BE2C (cell line): ENCODE data around the gene PALM.

Experiments
- DNase-seq: peaks from one replicate; pipeline ENCODE4 v3.0.0-alpha.2; 2020
- H3K27me3 ChIP-seq: fragments of 250-450 bp; sonication (Bioruptor Pico); 2 replicates; pipeline ENCODE4 v1.5.1; 2020; ENCODE audit warnings: mild to moderate bottlenecking
- H3K36me3 ChIP-seq: fragments of 250-450 bp; sonication (Bioruptor Pico); 2 replicates; pipeline ENCODE4 v1.5.1; 2020; ENCODE audit warnings: mild to moderate bottlenecking
- H3K4me1 ChIP-seq: fragments of 250-450 bp; sonication (Bioruptor Pico); 2 replicates; pipeline ENCODE4 v1.5.1; 2020
- H3K4me3 ChIP-seq: 2 replicates; pipeline ENCODE4 v1.5.1; 2011; ENCODE audit warnings: low read depth, low read length
- H3K9me3 ChIP-seq: fragments of 250-450 bp; sonication (Bioruptor Pico); 2 replicates; pipeline ENCODE4 v1.5.1; 2020
- CTCF ChIP-seq: IDR thresholded peaks from 2 replicates; pipeline ENCODE4 v1.5.1; 2012; ENCODE audit warnings: mild to moderate bottlenecking, low read depth, low read length

The PALM gene

GRCh38 chr19:729965-730668 lies 21.4 kb downstream of the PALM start:
- Histone ChIP-seq H3K36me3 (no peaks in the 10 kb centered on the region), H3K4me3 (no peak overlapping the region), H3K4me1 (peaks cover 4% of the 10 kb centered on the region), H3K27me3 (no peaks in the 10 kb centered on the region), H3K9me3 (no peaks in the 10 kb centered on the region)
- no peak for TF ChIP-seq CTCF
- no peak for DNase-seq

GRCh38 chr19:731000-731399 lies 22.3 kb downstream of the PALM start:
- no peak overlapping the region for H3K4me3 ChIP-seq
- H3K4me1 ChIP-seq: peaks cover 4% of the 10 kb centered on the region
- H3K36me3 ChIP-seq: no peaks in the 10 kb centered on the region
- no peak for TF ChIP-seq CTCF
- no peak for DNase-seq
- no peaks in the 10 kb centered on the region for H3K9me3 ChIP-seq
- no peaks in the 10 kb centered on the region for H3K27me3 ChIP-seq

- Histone ChIP-seq H3K4me3 (no peak overlapping the region), H3K36me3 (no peaks in the 10 kb centered on the region), H3K27me3 (no peaks in the 10 kb centered on the region), H3K4me1 (peaks cover 3% of the 10 kb centered on the region), H3K9me3 (no peaks in the 10 kb centered on the region)
- TF ChIP-seq CTCF: no peak
- no peak for DNase-seq
Measured at GRCh38 chr19:732148-733069, 23.7 kb downstream of the PALM start.

- H3K36me3 ChIP-seq: no peaks in the 10 kb centered on the region
- H3K9me3 ChIP-seq: no peaks in the 10 kb centered on the region
- no peaks in the 10 kb centered on the region for H3K4me1 ChIP-seq
- no peak for DNase-seq
- no peaks in the 10 kb centered on the region for H3K27me3 ChIP-seq
- TF ChIP-seq CTCF: no peak
- H3K4me3 ChIP-seq: no peak overlapping the region
Measured at GRCh38 chr19:734716-735115, 26.0 kb downstream of the PALM start.

GRCh38 chr19:736125-736524 lies 27.4 kb downstream of the PALM start:
- no peak for DNase-seq
- Histone ChIP-seq H3K9me3 (no peaks in the 10 kb centered on the region), H3K27me3 (no peaks in the 10 kb centered on the region), H3K36me3 (no peaks in the 10 kb centered on the region), H3K4me3 (no peak overlapping the region), H3K4me1 (no peaks in the 10 kb centered on the region)
- TF ChIP-seq CTCF: no peak

GRCh38 chr19:737591-738093 lies 28.9 kb downstream of the PALM start:
- no peaks in the 10 kb centered on the region for H3K36me3 ChIP-seq
- no peaks in the 10 kb centered on the region for H3K9me3 ChIP-seq
- H3K4me1 ChIP-seq: no peaks in the 10 kb centered on the region
- H3K4me3 ChIP-seq: no peak overlapping the region
- peak; percentile 68 for DNase-seq
- no peaks in the 10 kb centered on the region for H3K27me3 ChIP-seq
- TF ChIP-seq CTCF: peak; percentile 57
